GM06990 (cell line): ENCODE data around the gene DRD4.

Experiments
- DNase-seq: peaks from one replicate; pipeline ENCODE4 v3.0.0-alpha.2; 2011; ENCODE audit not compliant: insufficient read length; ENCODE audit errors: extremely low read depth
- H3K27me3 ChIP-seq: replicated peaks from 2 replicates; pipeline ENCODE4 v1.6.0; 2011; ENCODE audit warnings: low read length; ENCODE audit not compliant: control insufficient read depth, insufficient read depth
- H3K36me3 ChIP-seq: 2 replicates; pipeline ENCODE4 v1.5.1; 2011; ENCODE audit warnings: low read length; ENCODE audit not compliant: control insufficient read depth, insufficient read depth
- H3K4me3 ChIP-seq: replicated peaks from 2 replicates; pipeline ENCODE4 v1.5.1; 2011; ENCODE audit warnings: low read depth, mild to moderate bottlenecking, control low read depth, low read length
- TF ChIP-seq, protein P1 (sequence below): IDR thresholded peaks from 2 replicates; pipeline ENCODE4 v1.5.1; 2011; ENCODE audit warnings: low read length, control low read depth, mild to moderate bottlenecking, inconsistent platforms; ENCODE audit not compliant: insufficient read depth, poor library complexity, severe bottlenecking

Gene DRD4

DNA sequence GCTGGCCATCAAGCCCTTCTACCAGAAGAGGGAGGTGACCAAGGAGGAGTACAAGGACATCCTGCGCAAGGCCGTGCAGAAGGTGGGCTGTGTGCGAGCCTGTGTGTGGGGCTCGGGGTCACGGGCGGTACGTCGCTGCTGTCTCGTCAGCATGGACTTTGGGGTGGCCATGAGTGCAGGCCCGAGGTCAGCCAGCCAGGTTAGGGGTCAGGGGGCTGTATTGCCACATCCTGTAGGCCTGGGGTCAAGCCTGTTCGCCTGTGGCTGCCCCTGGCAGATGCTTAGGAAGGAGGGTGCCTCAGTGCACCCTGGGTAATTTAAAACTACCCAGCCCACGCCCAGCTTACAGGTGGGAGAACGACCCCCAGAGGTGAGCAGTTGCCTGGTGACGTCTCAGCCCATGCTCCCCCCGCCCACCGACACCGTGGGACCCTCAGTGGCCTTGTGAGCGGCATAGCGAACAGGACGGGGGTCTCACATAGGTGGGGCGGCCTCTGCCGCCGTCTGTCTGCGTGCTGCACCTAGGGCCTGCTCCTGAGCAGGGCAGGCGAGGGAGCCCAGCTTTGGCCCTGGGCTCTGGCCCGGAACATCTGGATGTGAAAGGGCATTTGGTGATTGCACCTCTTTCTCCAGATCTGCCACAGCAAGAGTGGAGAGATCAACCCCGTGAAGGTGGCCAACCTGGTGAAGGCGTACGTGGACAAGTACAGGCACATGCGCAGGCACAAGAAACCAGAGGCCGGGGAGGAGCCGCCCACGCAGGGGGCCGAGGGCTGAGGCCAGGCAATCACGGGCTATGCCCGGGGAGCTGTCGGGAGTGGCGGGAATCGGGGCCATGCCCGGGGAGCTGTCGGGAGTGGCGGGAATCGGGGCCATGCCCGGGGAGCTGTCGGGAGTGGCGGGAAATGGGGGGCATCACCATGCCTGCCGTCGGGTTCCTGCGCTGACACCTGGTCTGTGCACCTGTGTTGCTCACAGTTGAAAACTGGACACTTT, 25.8 kb upstream of the DRD4 start:
- DNase-seq: no peak
- H3K4me3 ChIP-seq: no peak overlapping the region
- TF ChIP-seq, protein P1, sequence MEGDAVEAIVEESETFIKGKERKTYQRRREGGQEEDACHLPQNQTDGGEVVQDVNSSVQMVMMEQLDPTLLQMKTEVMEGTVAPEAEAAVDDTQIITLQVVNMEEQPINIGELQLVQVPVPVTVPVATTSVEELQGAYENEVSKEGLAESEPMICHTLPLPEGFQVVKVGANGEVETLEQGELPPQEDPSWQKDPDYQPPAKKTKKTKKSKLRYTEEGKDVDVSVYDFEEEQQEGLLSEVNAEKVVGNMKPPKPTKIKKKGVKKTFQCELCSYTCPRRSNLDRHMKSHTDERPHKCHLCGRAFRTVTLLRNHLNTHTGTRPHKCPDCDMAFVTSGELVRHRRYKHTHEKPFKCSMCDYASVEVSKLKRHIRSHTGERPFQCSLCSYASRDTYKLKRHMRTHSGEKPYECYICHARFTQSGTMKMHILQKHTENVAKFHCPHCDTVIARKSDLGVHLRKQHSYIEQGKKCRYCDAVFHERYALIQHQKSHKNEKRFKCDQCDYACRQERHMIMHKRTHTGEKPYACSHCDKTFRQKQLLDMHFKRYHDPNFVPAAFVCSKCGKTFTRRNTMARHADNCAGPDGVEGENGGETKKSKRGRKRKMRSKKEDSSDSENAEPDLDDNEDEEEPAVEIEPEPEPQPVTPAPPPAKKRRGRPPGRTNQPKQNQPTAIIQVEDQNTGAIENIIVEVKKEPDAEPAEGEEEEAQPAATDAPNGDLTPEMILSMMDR: no peak
- H3K36me3 ChIP-seq: peaks cover 49% of the 10 kb centered on the region
- no peaks in the 10 kb centered on the region for H3K27me3 ChIP-seq

DNA sequence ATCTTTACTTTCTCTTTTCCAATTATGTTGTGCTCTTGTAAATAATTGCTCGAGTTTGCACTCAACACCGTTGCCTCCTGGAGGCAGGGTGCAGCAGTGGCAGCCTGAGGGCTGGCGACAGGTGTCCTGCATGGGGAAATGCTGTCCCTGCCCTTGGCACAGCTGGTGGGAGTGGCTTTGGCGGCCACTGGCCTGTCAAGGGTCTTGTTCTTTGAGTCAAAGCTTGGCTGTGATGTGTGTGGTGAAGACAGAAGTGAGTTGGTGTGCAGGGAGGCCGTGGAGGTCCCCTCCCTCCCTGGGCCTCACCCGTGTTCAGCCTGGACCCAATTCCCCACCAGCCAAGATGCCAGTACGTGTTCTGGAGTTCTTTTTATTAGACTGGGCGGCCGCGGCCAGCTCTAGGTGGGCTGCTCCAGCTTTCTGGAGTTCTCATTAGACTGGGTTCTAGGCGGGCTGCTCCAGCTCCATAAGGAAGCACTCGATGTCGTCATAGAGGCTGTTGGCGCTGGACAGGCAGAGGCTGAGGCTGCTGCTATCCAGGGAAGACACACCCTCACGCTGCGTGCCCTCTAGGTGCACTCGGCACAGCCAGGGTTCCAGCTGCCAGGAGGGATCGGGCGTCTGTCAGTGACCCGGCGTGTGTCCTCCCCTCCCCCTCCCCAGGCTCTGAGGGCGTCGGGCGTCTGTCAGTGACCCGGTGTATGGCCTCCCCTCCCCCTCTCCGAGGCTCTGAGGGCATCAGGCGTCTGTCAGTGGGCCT, 24.7 kb upstream of the DRD4 start:
- no peak for DNase-seq
- no peaks in the 10 kb centered on the region for H3K27me3 ChIP-seq
- TF ChIP-seq, protein P1: peak; percentile 24
- H3K4me3 ChIP-seq: no peak overlapping the region
- peaks cover 44% of the 10 kb centered on the region for H3K36me3 ChIP-seq

GRCh38 chr11:612961-613300, 24.1 kb upstream of the DRD4 start:
- no peak for DNase-seq
- TF ChIP-seq, protein P1: no peak
- no peak overlapping the region for H3K4me3 ChIP-seq
- H3K27me3 ChIP-seq: no peaks in the 10 kb centered on the region
- peaks cover 44% of the 10 kb centered on the region for H3K36me3 ChIP-seq

DNA sequence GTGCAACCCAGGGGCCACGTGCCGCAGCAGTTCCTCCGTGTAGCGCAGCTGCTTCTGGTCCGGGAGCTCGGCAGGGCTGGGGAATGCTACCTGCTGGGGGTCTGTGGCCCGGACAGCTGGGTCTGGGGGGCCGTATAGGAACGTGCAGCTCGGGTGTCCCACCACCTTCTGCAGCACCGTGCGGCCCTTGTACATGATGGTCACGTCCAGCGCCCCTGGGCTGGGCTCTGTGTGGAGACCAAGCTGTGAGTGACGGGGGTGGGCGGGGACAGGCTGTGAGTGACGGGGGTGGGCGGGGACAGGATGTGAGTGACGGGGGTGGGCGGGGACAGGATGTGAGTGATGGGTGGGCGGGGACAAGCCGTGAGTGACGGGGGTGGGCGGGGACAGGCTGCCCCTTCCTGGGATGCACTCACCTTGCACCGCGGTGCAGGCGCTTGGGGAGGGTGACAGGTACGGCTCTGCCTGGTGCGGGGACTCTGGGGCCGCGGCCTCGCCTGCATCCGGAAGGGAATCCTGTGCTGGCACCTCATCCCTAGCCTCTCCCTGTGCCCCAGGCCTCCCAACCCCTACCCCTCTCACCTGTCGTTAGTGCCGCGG, 23.6 kb upstream of the DRD4 start:
- H3K27me3 ChIP-seq: no peaks in the 10 kb centered on the region
- peak; percentile 79 for DNase-seq
- peaks cover 41% of the 10 kb centered on the region for H3K36me3 ChIP-seq
- H3K4me3 ChIP-seq: peak overlapping the region; percentile 100
- TF ChIP-seq, protein P1: no peak

DNA sequence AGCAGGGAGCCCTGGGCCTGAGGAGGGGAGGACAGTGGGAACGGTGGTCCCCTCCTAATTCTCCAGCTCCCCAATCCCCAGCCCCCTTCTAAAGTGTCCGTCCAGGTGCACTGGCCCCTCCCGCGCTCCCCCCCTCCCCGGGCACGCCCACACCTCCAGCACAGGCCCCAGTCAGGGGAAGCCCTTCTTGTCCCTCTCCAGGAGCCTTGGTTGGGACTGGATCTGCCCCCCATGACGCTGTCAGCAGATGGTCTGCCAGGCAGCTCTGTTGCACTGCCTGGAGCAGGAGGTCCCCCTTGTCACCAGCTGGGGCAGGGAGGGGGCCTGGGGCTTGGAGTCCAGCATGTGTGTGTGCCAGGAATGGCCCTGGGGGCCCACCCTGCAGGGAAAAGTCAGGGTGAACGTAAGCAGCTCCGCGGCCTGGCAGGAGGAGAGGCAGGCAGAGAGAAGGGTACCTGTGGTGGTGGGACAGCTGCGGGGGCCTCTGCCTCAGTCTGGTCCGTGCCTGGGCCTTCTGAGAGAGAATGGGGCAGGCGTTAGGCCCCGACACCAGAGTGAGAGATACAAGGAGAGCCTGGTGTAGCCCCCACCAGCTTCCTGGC, 22.9 kb upstream of the DRD4 start:
- H3K4me3 ChIP-seq: peak overlapping the region; percentile 100
- DNase-seq: no peak
- TF ChIP-seq, protein P1: no peak
- no peaks in the 10 kb centered on the region for H3K27me3 ChIP-seq
- peaks cover 41% of the 10 kb centered on the region for H3K36me3 ChIP-seq
